PC-9 (cell line): ENCODE data around the gene KRTAP13-4. TPM values are rescaled to one million over a fixed set of nuclear protein-coding genes. Genes with fewer than 3 reads are reported as not detected.

Experiments
- BruUV-seq: library from RNA; stranded (reverse); fragments of 400-500 nt; replicated peaks from 2 replicates; lab custom pipeline; 2021; lab: Mats Ljungman, UMichigan
- CTCF ChIA-PET: fragments of 300-600 bp; sonication (Branson Sonifier 250); formaldehyde crosslinking; loops from one replicate; lab custom pipeline; 2022; ENCODE audit warnings: antibody characterized with exemption; lab: Charles Lee
- POLR2A ChIA-PET: fragments of 300-600 bp; sonication (Branson Sonifier 250); formaldehyde crosslinking; loops from one replicate; lab custom pipeline; 2022; ENCODE audit warnings: antibody characterized with exemption; ENCODE audit not compliant: unreplicated experiment; lab: Charles Lee
- DNase-seq, 2 experiments: peaks; one replicate each; pipeline versions ENCODE4 v3.0.0 to v3.0.0-alpha.2; 2015 to 2022; ENCODE audit warnings: mixed read lengths in 1 of 2
- H2AFZ ChIP-seq: fragments of 200-600 bp; sonication (generic); 2 replicates; pipeline ENCODE4 v1.8.1; 2017; ENCODE audit warnings: antibody characterized with exemption
- H3F3A ChIP-seq: fragments of 200-600 bp; sonication (generic); 2 replicates; pipeline ENCODE4 v1.8.1; 2017; ENCODE audit warnings: antibody characterized with exemption, mild to moderate bottlenecking, low read depth; ENCODE audit not compliant: insufficient read depth
- H3K27ac ChIP-seq: fragments of 200-600 bp; sonication (generic); 2 replicates; pipeline ENCODE4 v1.6.1; 2016; ENCODE audit warnings: mixed run types
- H3K27me3 ChIP-seq: fragments of 200-600 bp; sonication (generic); 2 replicates; pipeline ENCODE4 v1.6.1; 2016; ENCODE audit warnings: low read depth, mixed run types; ENCODE audit not compliant: insufficient read depth
- H3K36me3 ChIP-seq: fragments of 200-600 bp; sonication (generic); 2 replicates; pipeline ENCODE4 v1.6.1; 2016; ENCODE audit warnings: low read depth, mixed run types
- H3K4me1 ChIP-seq: fragments of 200-600 bp; sonication (generic); replicated peaks from 2 replicates; pipeline ENCODE4 v1.6.1; 2016; ENCODE audit warnings: mixed run types; ENCODE audit not compliant: insufficient read depth
- H3K4me2 ChIP-seq: fragments of 200-600 bp; sonication (generic); 2 replicates; pipeline ENCODE4 v1.6.1; 2017; ENCODE audit warnings: mixed run types
- H3K4me3 ChIP-seq: fragments of 200-600 bp; sonication (generic); 2 replicates; pipeline ENCODE4 v1.6.1; 2016; ENCODE audit warnings: mixed run types
- H3K79me2 ChIP-seq: fragments of 200-600 bp; sonication (generic); 2 replicates; pipeline ENCODE4 v1.6.1; 2017; ENCODE audit warnings: low read depth, mixed run types
- H3K9me2 ChIP-seq: fragments of 200-600 bp; sonication (generic); 2 replicates; pipeline ENCODE4 v1.8.1; 2017; ENCODE audit warnings: mild to moderate bottlenecking; ENCODE audit not compliant: insufficient read depth
- H3K9me3 ChIP-seq: fragments of 200-600 bp; sonication (generic); 2 replicates; pipeline ENCODE4 v1.8.1; 2016; ENCODE audit warnings: low read depth; ENCODE audit not compliant: insufficient read depth
- H4K20me1 ChIP-seq: fragments of 200-600 bp; sonication (generic); 2 replicates; pipeline ENCODE4 v1.8.1; 2017; ENCODE audit not compliant: insufficient read depth
- CTCF ChIP-seq: fragments of 200-600 bp; sonication (generic); conservative IDR thresholded peaks from 2 replicates; pipeline ENCODE4 v1.6.1; 2017; ENCODE audit warnings: mixed run types, antibody characterized with exemption, mild to moderate bottlenecking, moderate library complexity
- EZH2 ChIP-seq: fragments of 200-600 bp; sonication (generic); IDR thresholded peaks from 2 replicates; pipeline ENCODE4 v1.8.0; 2017; ENCODE audit warnings: antibody characterized with exemption, low read depth
- intact Hi-C: fragments of 100-400 bp; cut with micrococcal nuclease; formaldehyde crosslinking; loops from one replicate; pipeline ENCODE4 v1.10.0; 2022; ENCODE audit not compliant: unreplicated experiment
- total RNA-seq: library from RNA; stranded (reverse); gene quantifications from 2 replicates; pipeline ENCODE4 v1.2.3, GENCODE V29; 2021

Gene KRTAP13-4
- total RNA-seq, 1 experiment from 2014 or later: not detected

- TF ChIP-seq EZH2 (no peak), CTCF (peak; percentile 48)
- Histone ChIP-seq H3K27ac (no peak overlapping the region), H3K27me3 (no peaks in the 10 kb centered on the region), H3K9me2 (no peaks in the 10 kb centered on the region), H3K36me3 (no peaks in the 10 kb centered on the region), H3K4me3 (no peak overlapping the region), H3K4me1 (no peaks in the 10 kb centered on the region), H3K9me3 (no peaks in the 10 kb centered on the region), H3K79me2 (no peaks in the 10 kb centered on the region), H3K4me2 (no peak overlapping the region), H3F3A (no peaks in the 10 kb centered on the region), H2AFZ (no peak overlapping the region), H4K20me1 (no peaks in the 10 kb centered on the region)
- ChIA-PET POLR2A (no interaction called here), CTCF (no interaction called here)
- DNase-seq: no peak
- BruUV-seq: no TSS peak
- intact Hi-C loops: no loop called here
Observed at GRCh38 chr21:30463713-30464112, 33.7 kb downstream of the KRTAP13-4 start.

GRCh38 chr21:30468900-30469714 is 39.1 kb downstream of the KRTAP13-4 start:
- Histone ChIP-seq H3F3A (no peaks in the 10 kb centered on the region), H3K79me2 (no peaks in the 10 kb centered on the region), H3K9me3 (no peaks in the 10 kb centered on the region), H3K36me3 (no peaks in the 10 kb centered on the region), H2AFZ (no peak overlapping the region), H3K4me1 (no peaks in the 10 kb centered on the region), H4K20me1 (no peaks in the 10 kb centered on the region), H3K27ac (no peak overlapping the region), H3K27me3 (no peaks in the 10 kb centered on the region), H3K4me2 (no peak overlapping the region), H3K9me2 (no peaks in the 10 kb centered on the region), H3K4me3 (no peak overlapping the region)
- DNase-seq: no peak
- TF ChIP-seq CTCF (no peak), EZH2 (no peak)
- intact Hi-C loops: no loop called here
- BruUV-seq: no TSS peak
- ChIA-PET POLR2A (no interaction called here), CTCF (no interaction called here)

- H3K4me3 ChIP-seq: no peak overlapping the region
- no peaks in the 10 kb centered on the region for H3F3A ChIP-seq
- H3K9me3 ChIP-seq: no peaks in the 10 kb centered on the region
- no peaks in the 10 kb centered on the region for H3K4me1 ChIP-seq
- H3K27ac ChIP-seq: no peak overlapping the region
- H3K36me3 ChIP-seq: no peaks in the 10 kb centered on the region
- no peak overlapping the region for H2AFZ ChIP-seq
- H3K9me2 ChIP-seq: no peaks in the 10 kb centered on the region
- no peak for DNase-seq
- no peaks in the 10 kb centered on the region for H3K79me2 ChIP-seq
- no peak for TF ChIP-seq CTCF
- TF ChIP-seq EZH2: no peak
- no TSS peak for BruUV-seq
- intact Hi-C loops: no loop called here
- no peak overlapping the region for H3K4me2 ChIP-seq
- H3K27me3 ChIP-seq: no peaks in the 10 kb centered on the region
- POLR2A ChIA-PET: no interaction called here
- H4K20me1 ChIP-seq: no peaks in the 10 kb centered on the region
- CTCF ChIA-PET: no interaction called here
Observed at GRCh38 chr21:30478004-30478403, 48.0 kb downstream of the KRTAP13-4 start.
